ENCODE data around the gene PLA2G2E. TPM values are rescaled to one million over a fixed set of nuclear protein-coding genes. Genes with fewer than 3 reads are reported as not detected.

PLA2G2E gene, protein sequence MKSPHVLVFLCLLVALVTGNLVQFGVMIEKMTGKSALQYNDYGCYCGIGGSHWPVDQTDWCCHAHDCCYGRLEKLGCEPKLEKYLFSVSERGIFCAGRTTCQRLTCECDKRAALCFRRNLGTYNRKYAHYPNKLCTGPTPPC
- not detected for total RNA-seq

DNA sequence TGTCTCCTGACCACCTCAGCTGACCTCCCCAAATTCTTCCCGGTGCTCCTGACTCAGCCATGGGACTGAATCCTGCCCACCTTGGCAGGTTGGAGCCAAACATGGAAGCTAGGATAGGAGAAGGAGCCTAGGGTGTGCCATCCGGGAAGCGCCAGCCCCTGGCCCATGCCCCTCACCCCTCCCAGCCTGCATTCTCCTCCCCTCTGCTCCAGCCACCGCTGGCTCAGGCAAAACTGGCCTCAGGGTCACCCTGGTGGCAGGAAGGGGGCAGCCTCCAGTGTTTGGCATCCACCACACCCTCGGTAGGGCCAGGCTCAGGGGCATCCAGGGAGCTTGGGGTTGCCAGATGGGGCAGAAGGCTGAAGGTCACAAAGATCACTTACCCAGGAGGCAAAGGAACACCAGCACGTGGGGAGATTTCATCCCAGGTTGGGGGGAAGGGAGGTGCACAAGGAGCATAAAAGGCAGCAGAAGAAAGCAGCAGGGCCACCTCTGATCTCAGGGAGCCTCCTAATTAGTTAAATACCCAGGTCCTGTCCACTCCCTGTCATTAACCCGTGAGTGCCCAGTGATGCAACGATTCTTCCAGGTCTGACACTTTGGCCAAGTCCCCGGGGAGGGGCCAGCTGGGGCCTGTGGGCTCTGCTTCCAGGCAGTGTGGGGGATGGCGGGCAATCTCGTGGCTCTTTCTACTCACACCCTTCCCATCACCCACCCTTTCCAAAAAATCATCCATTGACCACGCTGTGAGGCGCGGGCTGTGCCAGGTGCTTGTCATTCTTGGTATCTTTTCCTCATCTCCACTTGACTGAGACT, at the start of gene PLA2G2E:
PLA2G2E (minus strand) TSS at position 481 of the 816 bp plus-strand sequence; CDS start at position 423, 58 bp downstream.
- H3K27ac Mint-ChIP-seq, result no peak within 1 kb of the TSS
- H3K9me3 Mint-ChIP-seq, result no peaks in the 10 kb centered on the region
- no peak within 1 kb of the TSS for H3K4me3 Mint-ChIP-seq
- no peaks in the 10 kb centered on the region for H3K36me3 Mint-ChIP-seq
- no peak for DNase-seq (ENCODE audit: low spot score)
- H3K4me1 Mint-ChIP-seq (ENCODE audit: low read depth in 2 of 2), result no peaks in the 10 kb centered on the region
- ATAC-seq, result peak in 1 of 2 donors; percentile 12
- peaks cover 0 to 5% of the 10 kb centered on the region in 2 donors for H3K27me3 Mint-ChIP-seq

DNA sequence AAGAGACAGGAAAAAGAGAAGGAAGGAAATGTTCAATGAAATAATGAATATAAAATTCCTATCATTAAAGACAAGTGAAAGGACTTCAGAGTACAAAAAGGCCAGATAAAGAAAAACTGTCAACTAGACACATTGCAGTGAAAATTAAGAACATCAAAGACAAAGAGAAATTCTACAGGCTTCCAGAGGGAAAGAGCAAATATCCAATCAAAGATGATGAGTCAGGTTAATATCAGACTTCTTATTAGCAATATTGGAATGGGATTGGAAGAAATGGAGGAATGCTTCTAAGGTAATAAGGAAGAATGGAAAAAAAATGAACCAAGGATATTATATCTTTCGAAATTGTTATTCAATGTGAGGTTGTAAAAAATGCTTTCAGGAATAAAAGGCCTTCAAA, 48.2 kb upstream of the PLA2G2E start:
- Mint-ChIP-seq H3K36me3 (no peaks in the 10 kb centered on the region), H3K27ac (no peak overlapping the region), H3K4me1 (ENCODE audit: low read depth in 2 of 2) (no peaks in the 10 kb centered on the region), H3K9me3 (no peaks in the 10 kb centered on the region), H3K4me3 (no peak overlapping the region), H3K27me3 (peaks cover 23 to 41% of the 10 kb centered on the region in 2 donors)
- ATAC-seq (no peak), DNase-seq (ENCODE audit: low spot score) (no peak)

DNA sequence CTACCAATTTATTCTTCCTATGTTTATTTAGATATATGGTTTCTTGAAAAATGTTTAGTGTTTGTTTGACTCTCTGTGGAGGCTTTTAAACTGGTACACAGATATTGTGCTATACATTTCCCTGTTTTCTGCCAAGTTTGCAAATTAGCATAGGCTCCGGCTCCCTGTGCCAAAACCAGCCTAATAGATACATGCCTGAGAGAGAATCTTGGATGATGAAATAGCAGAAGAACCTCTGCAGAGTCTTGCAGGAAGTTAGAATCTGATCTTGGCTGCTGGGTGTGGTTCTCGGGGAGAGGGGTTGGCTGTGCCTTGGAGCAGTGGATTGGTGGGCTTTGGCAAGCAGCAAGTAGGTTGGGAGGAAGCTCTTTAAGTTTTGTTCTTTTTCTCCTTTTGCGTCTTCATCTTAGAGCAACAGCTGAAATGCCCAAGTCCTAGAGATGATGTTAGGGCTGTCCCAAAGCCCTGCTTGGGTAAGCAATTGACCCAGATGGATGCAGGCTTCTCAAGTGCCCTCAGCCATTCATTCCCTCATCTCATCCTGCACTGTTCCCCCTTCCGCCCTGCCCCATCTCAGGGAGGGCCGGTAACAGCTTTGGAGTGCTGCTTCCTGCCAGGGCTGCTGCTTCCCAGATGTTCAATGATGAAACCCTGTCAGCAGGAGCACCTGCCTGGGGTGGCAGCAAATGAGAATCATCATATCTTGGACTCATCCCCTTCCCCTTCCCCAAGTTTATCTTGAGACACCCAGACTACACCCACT, 46.7 kb upstream of the PLA2G2E start:
- DNase-seq (ENCODE audit: low spot score), result no peak
- no peaks in the 10 kb centered on the region for H3K36me3 Mint-ChIP-seq
- no peaks in the 10 kb centered on the region for H3K4me1 Mint-ChIP-seq (ENCODE audit: low read depth in 2 of 2)
- no peaks in the 10 kb centered on the region for H3K9me3 Mint-ChIP-seq
- H3K27ac Mint-ChIP-seq, result no peak overlapping the region
- H3K4me3 Mint-ChIP-seq, result no peak overlapping the region
- peaks cover 28 to 45% of the 10 kb centered on the region in 2 donors for H3K27me3 Mint-ChIP-seq
- ATAC-seq, result no peak

DNA sequence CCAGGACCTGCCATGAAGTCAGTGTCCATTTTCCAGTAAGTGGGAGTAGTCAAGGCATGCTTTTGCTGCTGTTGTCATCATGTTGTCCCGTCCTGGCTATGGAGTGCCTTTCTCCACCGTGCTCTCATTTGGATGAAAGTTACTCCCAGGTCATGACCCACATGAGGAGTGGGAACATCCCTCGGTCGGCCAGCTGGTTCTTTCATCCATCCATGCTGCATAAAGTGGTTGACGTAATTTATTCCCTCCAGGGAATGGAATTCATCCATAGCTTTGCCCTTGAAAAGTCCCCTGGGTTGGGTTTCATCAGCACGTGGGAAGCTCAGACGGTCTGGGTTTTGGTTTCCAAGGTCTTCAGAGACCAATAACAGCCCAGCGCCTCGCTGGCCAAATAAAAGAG, 44.4 kb upstream of the PLA2G2E start:
- no peak for DNase-seq (ENCODE audit: low spot score)

DNA sequence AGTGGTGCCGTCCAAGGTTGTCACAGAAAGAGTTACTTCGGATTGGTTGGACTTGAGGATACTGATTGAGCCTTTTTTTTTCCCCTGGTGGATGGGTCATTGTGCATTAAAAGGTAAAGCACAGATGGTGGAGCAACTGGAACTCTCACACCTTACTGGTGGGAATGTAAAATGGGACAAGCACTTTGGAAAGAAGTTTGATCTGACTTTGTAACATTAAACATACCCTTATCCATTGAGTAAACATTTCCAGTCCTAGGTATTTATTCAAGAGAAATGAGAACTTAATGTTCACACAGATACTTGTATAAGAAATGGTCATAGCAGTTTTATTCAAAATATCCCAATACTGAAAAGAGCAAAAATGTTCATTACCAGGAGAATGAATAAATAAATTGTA, 41.1 kb upstream of the PLA2G2E start:
- H3K27me3 Mint-ChIP-seq, result peaks cover 43 to 53% of the 10 kb centered on the region in 2 donors
- no peak overlapping the region for H3K27ac Mint-ChIP-seq
- no peaks in the 10 kb centered on the region for H3K4me1 Mint-ChIP-seq (ENCODE audit: low read depth in 2 of 2)
- H3K36me3 Mint-ChIP-seq, result no peaks in the 10 kb centered on the region
- ATAC-seq (no peak), DNase-seq (ENCODE audit: low spot score) (no peak)
- no peaks in the 10 kb centered on the region for H3K9me3 Mint-ChIP-seq
- H3K4me3 Mint-ChIP-seq, result no peak overlapping the region

More for the DNA sequence above, 44.4 kb upstream of the PLA2G2E start:
- Mint-ChIP-seq H3K4me1 (ENCODE audit: low read depth in 2 of 2) (no peaks in the 10 kb centered on the region), H3K9me3 (no peaks in the 10 kb centered on the region), H3K4me3 (no peak overlapping the region), H3K27me3 (peaks cover 41 to 60% of the 10 kb centered on the region in 2 donors), H3K36me3 (no peaks in the 10 kb centered on the region), H3K27ac (no peak overlapping the region)
- ATAC-seq, result no peak

DNA sequence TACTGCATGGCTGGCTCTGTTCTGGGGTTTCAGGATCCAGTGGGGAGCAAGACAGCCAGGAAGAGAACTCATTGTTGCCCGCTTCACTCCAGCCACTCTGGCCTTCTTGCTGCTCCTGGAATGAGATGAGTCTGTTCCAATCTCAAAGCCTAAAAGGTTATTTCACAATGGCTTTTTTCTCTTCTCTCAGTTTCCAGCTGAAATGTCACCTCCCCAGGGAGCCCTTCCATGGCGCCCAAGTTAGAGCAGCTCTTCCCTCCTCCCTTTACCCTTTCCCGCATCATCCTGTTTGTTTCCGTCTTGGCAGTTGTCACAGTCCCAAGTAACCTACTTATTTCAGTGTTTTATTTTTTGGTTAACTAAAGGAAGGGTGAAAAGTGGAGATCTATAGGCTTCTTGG, 40.2 kb upstream of the PLA2G2E start:
- Mint-ChIP-seq H3K27ac (no peak overlapping the region), H3K4me1 (ENCODE audit: low read depth in 2 of 2) (no peaks in the 10 kb centered on the region), H3K4me3 (no peak overlapping the region), H3K27me3 (peaks cover 44 to 53% of the 10 kb centered on the region in 2 donors), H3K36me3 (no peaks in the 10 kb centered on the region), H3K9me3 (no peaks in the 10 kb centered on the region)
- no peak for DNase-seq (ENCODE audit: low spot score)
- ATAC-seq, result no peak

DNA sequence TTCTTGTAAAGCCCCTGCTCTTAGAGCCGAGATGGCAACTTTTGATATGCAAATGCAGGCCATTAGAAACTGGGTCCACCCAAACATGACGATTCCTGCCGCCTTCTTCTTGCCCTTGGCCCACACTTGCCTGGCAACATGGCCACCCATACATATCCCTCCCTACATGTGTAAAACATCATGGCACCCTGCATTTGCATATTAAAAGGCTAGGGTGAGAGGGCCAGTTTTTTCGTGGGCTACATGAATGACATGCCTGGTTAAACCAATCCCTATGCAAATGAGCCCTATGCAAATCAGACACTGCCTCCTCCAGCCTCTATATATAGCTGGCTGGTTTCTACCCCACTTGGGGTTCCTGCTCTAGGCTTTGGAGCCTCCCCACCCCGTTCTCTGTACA, 37.2 kb upstream of the PLA2G2E start:
- ATAC-seq (no peak), DNase-seq (ENCODE audit: low spot score) (no peak)
- H3K4me3 Mint-ChIP-seq, result no peak overlapping the region
- H3K36me3 Mint-ChIP-seq, result no peaks in the 10 kb centered on the region
- H3K27me3 Mint-ChIP-seq, result peaks cover 42 to 56% of the 10 kb centered on the region in 2 donors
- H3K27ac Mint-ChIP-seq, result no peak overlapping the region
- H3K4me1 Mint-ChIP-seq (ENCODE audit: low read depth in 2 of 2), result no peaks in the 10 kb centered on the region
- H3K9me3 Mint-ChIP-seq, result no peaks in the 10 kb centered on the region

DNA sequence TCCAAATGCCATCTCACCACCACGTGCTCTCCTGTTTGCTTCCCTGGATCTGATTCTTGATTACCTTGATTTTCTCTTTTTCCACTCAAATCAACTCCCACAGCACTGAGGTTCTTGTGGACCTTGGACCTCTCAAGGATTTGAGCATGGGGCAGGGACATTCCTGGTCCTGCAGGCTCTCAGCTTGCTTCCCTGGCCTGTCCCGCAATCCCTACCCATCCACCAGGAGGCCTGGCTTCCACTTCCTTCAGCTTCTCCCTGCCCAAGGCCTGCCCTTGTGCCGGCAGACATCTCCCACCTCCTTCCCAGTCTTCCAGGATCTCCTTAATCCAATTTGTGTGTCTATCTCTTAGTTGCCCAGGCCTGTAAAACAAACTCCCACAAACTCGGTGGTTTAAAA, 34.4 kb upstream of the PLA2G2E start:
- ATAC-seq (no peak), DNase-seq (ENCODE audit: low spot score) (no peak)
- Mint-ChIP-seq H3K4me1 (ENCODE audit: low read depth in 2 of 2) (no peaks in the 10 kb centered on the region), H3K27ac (no peak overlapping the region), H3K9me3 (no peaks in the 10 kb centered on the region), H3K27me3 (peaks cover 39 to 57% of the 10 kb centered on the region in 2 donors), H3K4me3 (no peak overlapping the region), H3K36me3 (no peaks in the 10 kb centered on the region)

DNA sequence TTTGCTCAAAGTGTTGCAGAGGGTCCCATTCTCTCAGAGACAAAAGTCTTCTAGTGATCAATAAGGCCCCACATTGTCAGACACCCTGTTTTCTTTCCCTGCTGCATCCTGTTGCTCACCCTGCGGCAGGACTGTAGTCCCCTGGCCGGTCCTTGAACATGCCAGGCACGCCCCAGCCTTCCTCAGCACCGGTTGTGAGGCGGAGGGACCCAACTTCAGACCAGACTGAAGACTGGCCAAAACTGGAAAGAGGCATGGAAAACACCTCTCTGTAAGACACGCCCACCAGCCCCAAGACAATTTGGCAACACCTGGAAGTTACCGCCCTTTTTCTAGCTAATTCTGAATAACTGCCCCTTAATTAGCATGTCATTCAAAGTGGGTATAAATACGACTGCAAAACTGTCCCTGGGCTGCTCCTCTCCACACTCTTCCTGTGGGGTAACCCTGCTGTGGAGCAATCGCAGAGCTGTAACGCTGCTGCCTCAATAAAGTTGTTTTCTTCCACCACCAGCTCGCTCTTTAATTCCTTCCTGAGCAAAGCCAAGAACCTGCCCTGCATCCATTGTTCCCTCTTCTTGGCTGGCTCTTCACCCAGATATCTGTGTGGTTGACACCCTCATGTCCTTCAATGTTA, 32.2 kb upstream of the PLA2G2E start:
- no peaks in the 10 kb centered on the region for H3K4me1 Mint-ChIP-seq (ENCODE audit: low read depth in 2 of 2)
- DNase-seq (ENCODE audit: low spot score), result no peak
- ATAC-seq, result no peak
- no peak overlapping the region for H3K27ac Mint-ChIP-seq
- H3K36me3 Mint-ChIP-seq, result no peaks in the 10 kb centered on the region
- H3K27me3 Mint-ChIP-seq, result peaks cover 41 to 67% of the 10 kb centered on the region in 2 donors
- no peaks in the 10 kb centered on the region for H3K9me3 Mint-ChIP-seq
- H3K4me3 Mint-ChIP-seq, result no peak overlapping the region

DNA sequence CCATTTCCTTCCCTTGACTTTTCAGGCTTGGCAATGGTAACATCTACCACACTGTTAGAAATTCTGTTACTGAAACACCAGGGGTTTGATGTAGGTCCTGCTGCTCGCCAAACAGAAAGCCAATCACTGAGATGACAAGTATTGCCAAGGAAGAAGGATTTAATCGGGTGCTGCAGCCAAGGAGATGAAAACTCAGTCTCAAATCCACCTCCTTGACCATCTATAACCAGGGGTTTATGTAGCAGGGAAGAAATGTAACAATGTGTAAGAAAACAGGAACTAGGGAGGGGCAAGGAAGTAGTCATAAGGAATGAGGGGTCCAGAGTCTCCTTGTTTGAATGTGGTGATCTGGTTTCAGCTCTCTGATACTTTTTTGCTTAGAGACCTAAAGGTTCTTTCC, 30.6 kb upstream of the PLA2G2E start:
- Mint-ChIP-seq H3K9me3 (no peaks in the 10 kb centered on the region), H3K4me3 (no peak overlapping the region), H3K27ac (no peak overlapping the region), H3K4me1 (ENCODE audit: low read depth in 2 of 2) (no peaks in the 10 kb centered on the region), H3K27me3 (peaks cover 46 to 69% of the 10 kb centered on the region in 2 donors), H3K36me3 (no peaks in the 10 kb centered on the region)
- DNase-seq (ENCODE audit: low spot score), result no peak
- ATAC-seq, result no peak

DNA sequence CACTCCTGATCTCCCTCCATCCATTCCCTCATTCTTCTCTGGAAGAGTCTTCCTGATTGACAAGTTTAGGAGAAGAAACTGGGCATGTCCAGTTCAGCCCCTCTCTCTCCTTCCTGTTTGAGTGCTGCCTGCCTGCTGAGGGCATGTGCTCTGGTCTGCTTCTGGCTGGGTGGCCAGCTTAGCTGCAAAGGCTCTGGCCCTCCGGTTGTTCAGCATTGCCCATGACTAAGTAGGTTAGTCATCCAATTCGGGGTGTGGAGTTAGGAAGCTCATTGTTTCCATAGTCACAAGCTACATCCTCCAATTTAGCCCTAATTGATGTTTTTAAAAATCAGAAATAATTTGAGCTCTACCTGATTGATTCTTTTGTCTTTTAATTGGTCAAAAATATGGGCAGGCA, 25.6 kb upstream of the PLA2G2E start:
- DNase-seq (ENCODE audit: low spot score), result no peak
- ATAC-seq, result no peak
- Mint-ChIP-seq H3K27me3 (peaks cover 39 to 58% of the 10 kb centered on the region in 2 donors), H3K36me3 (no peaks in the 10 kb centered on the region), H3K27ac (no peak overlapping the region), H3K9me3 (no peaks in the 10 kb centered on the region), H3K4me1 (ENCODE audit: low read depth in 2 of 2) (no peaks in the 10 kb centered on the region), H3K4me3 (no peak overlapping the region)

DNA sequence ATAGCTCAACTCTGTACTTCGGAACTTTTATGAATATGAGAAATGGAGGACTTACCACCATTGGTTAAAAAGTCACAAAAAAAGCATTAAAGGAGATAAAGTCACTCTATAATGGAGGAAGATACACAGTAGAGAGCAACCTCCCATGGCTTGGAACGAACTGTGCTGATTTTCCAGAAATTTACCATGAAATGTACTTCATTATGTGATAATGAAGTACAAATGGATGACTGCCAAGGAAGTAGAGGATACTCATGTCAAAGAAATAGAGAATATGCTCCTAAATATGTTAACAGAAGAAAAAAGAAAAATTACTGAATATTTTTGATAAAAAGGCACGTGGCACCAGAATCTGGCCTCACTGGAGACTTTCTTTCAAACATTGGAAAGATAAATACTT, 23.6 kb upstream of the PLA2G2E start:
- Mint-ChIP-seq H3K9me3 (no peaks in the 10 kb centered on the region), H3K4me1 (ENCODE audit: low read depth in 2 of 2) (no peaks in the 10 kb centered on the region), H3K4me3 (no peak overlapping the region), H3K27me3 (peaks cover 28 to 42% of the 10 kb centered on the region in 2 donors), H3K27ac (no peak overlapping the region), H3K36me3 (no peaks in the 10 kb centered on the region)
- ATAC-seq, result no peak
- no peak for DNase-seq (ENCODE audit: low spot score)

DNA sequence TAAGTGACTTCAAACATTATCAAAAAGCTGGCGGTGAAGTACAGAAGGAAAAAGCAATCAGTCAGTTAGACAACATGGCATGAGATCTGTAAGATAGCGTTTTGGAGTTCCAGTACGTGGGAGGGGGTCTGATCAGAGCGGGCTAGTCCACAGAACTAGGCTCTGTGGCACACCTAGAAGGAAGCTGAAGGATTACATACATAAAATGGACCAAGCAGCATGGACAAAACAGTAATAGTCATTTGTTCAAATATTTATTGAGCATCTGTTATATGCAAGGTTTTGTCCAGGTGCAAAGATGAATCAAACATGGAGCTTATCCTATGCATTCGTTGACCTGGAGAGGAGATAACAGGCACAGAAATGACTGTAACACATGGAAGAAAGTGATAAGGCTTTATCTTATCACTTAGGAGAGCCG, 22.9 kb upstream of the PLA2G2E start:
- Mint-ChIP-seq H3K27me3 (peaks cover 26 to 35% of the 10 kb centered on the region in 2 donors), H3K4me1 (ENCODE audit: low read depth in 2 of 2) (no peaks in the 10 kb centered on the region), H3K4me3 (no peak overlapping the region), H3K27ac (no peak overlapping the region), H3K36me3 (no peaks in the 10 kb centered on the region), H3K9me3 (no peaks in the 10 kb centered on the region)
- DNase-seq (ENCODE audit: low spot score), result no peak
- no peak for ATAC-seq

All from natural killer cell treated with Interleukin-12 subunit alpha and Interleukin-12 subunit beta and Interleukin-15 and Interleukin-18, amount 100 ng/mL, for 72 hours (primary cell).